ENCODE measurements around the gene MEOX2. TPM values are rescaled to one million over a fixed set of nuclear protein-coding genes. Genes with fewer than 3 reads are reported as not detected.

The MEOX2 gene
- polyA plus RNA-seq, 2 of the 4 experiments (the other 2 are of a cell fraction), result not detected

- ChIA-PET CTCF (no interaction called here), POLR2A (no interaction called here)
- no peak for DNase-seq (ENCODE audit: low read depth in 1 of 2, low spot score in 1 of 2)
- Histone ChIP-seq H3K4me2 (no peak overlapping the region), H3K4me1 (no peaks in the 10 kb centered on the region), H3K4me3 (no peak overlapping the region), H3K9me3 (no peaks in the 10 kb centered on the region), H3K27ac (no peak overlapping the region)
- 27% methylated on average over 1 of the region's 1 CpG for WGBS (ENCODE audit: missing lambda C conversion rate)
- ATAC-seq, result no peak
- no peak for TF ChIP-seq CBX2 (IDR thresholded peaks at IDR 0.05; ENCODE audit: borderline replicate concordance, low read depth)
- no peak for FAIRE-seq
Observed at GRCh38 chr7:15703732-15704131, 17.2 kb upstream of the MEOX2 start.

GRCh38 chr7:15692501-15693020, 6.1 kb upstream of the MEOX2 start:
- H3K9me3 ChIP-seq, result no peaks in the 10 kb centered on the region
- ATAC-seq, result no peak
- H3K4me2 ChIP-seq, result no peak overlapping the region
- ChIA-PET CTCF (no interaction called here), POLR2A (no interaction called here)
- no peaks in the 10 kb centered on the region; the same call in 2 of the 3 replicates for H3K4me1 ChIP-seq
- WGBS (ENCODE audit: missing lambda C conversion rate), result 74% methylated on average over 5 of the region's 5 CpGs
- no peak for DNase-seq (ENCODE audit: low read depth in 1 of 2, low spot score in 1 of 2)
- no peak for FAIRE-seq
- no peak overlapping the region for H3K4me3 ChIP-seq
- TF ChIP-seq KDM1A (IDR thresholded peaks at IDR 0.05; ENCODE audit: low read depth) (no peak), GATA3 (IDR thresholded peaks at IDR 0.05; ENCODE audit: borderline replicate concordance) (no peak), USF2 (IDR thresholded peaks at IDR 0.05) (no peak), ESRRA (IDR thresholded peaks at IDR 0.05; ENCODE audit: borderline replicate concordance, low read length) (no peak), BHLHE40 (IDR thresholded peaks at IDR 0.05; ENCODE audit: low read depth, low read length) (no peak), KDM5A (IDR thresholded peaks at IDR 0.05) (no peak), PBX3 (IDR thresholded peaks at IDR 0.05) (no peak), NPAS2 (CRISPR knock-in tag; IDR thresholded peaks at IDR 0.05; ENCODE audit: borderline replicate concordance) (no peak), PHF8 (IDR thresholded peaks at IDR 0.05; ENCODE audit: borderline replicate concordance, low read depth) (no peak), CTCF (IDR thresholded peaks at IDR 0.05) (no peak), HOXB13 (CRISPR knock-in tag; IDR thresholded peaks at IDR 0.05; ENCODE audit: low read depth) (no peak), CBX8 (IDR thresholded peaks at IDR 0.05) (no peak), ZSCAN20 (CRISPR knock-in tag; IDR thresholded peaks at IDR 0.05) (no peak), FOSB (CRISPR knock-in tag; IDR thresholded peaks at IDR 0.05) (no peak)
- H3K27ac ChIP-seq, result no peak overlapping the region

- 38% methylated on average over 2 of the region's 2 CpGs for WGBS (ENCODE audit: missing lambda C conversion rate)
- Histone ChIP-seq H3K27ac (no peak overlapping the region), H3K4me1 (no peaks in the 10 kb centered on the region; the same call in 2 of the 3 replicates), H3K4me2 (no peak overlapping the region), H3K9me3 (no peaks in the 10 kb centered on the region), H3K4me3 (no peak overlapping the region)
- ChIA-PET CTCF (no interaction called here), POLR2A (no interaction called here)
- DNase-seq (ENCODE audit: low read depth in 1 of 2, low spot score in 1 of 2), result no peak
- TF ChIP-seq BCL3 (IDR thresholded peaks at IDR 0.05) (no peak), HOXB13 (CRISPR knock-in tag; IDR thresholded peaks at IDR 0.05; ENCODE audit: low read depth) (no peak), ZSCAN20 (CRISPR knock-in tag; IDR thresholded peaks at IDR 0.05) (no peak), CBX8 (IDR thresholded peaks at IDR 0.05) (no peak), ESRRA (IDR thresholded peaks at IDR 0.05; ENCODE audit: borderline replicate concordance, low read length) (no peak), TP53 (CRISPR knock-in tag; IDR thresholded peaks at IDR 0.05) (no peak), MAFK (IDR thresholded peaks at IDR 0.05; ENCODE audit: partially characterized antibody) (no peak), RARB (CRISPR knock-in tag; IDR thresholded peaks at IDR 0.05) (no peak)
- no peak for ATAC-seq
- FAIRE-seq, result no peak
Observed at GRCh38 chr7:15688911-15689310, 2.4 kb upstream of the MEOX2 start.

Measured in A549 (cell line).